ENCODE measurements around the gene HRH1. TPM values are rescaled to one million over a fixed set of nuclear protein-coding genes. Genes with fewer than 3 reads are reported as not detected.

The HRH1 gene
- total and polyA plus RNA-seq, 7 experiments from 2014 or later = 0.17 to 1.1 TPM; not detected in 5

GRCh38 chr3:11287404-11287803 is 133.1 kb downstream of the HRH1 start:
- ATAC-seq = no peak
- H3K9me3 ChIP-seq (ENCODE audit: control insufficient read depth in 2 of 3, low read length in 3 of 3) = no peaks in the 10 kb centered on the region
- H3K9me3 Mint-ChIP-seq = peaks cover 0 to 1% (median 0%) of the 10 kb centered on the region in 11 donors
- POLR2A ChIA-PET = no interaction called here
- no peak overlapping the region for H3K4me3 ChIP-seq (ENCODE audit: low read length)
- intact Hi-C loops (cut with micrococcal nuclease) = loop anchor here in 1 of 2 donors (5.0 kb wide), 1 partner anchor 50 kb away; no protein-coding TSS in a partner anchor
- no peak overlapping the region for H3K27ac ChIP-seq (ENCODE audit: low read depth, low read length)
- peak overlapping the region in 5 of 9 donors; percentile 28 to 95 (median 77) for H3K27ac Mint-ChIP-seq
- H3K4me1 ChIP-seq (ENCODE audit: control insufficient read depth in 2 of 2, insufficient read depth in 2 of 2, low read length in 2 of 2) = peaks cover 19 to 39% of the 10 kb centered on the region in 2 donors
- H3K4me1 Mint-ChIP-seq = peaks cover 38 to 62% (median 55%) of the 10 kb centered on the region in 7 donors
- H3K4me3 Mint-ChIP-seq = no peak overlapping the region
- peaks cover 0 to 12% (median 0%) of the 10 kb centered on the region in 3 experiments for H3K36me3 ChIP-seq (ENCODE audit: control insufficient read depth in 2 of 3, insufficient read depth in 3 of 3, low read length in 3 of 3)
- CTCF ChIA-PET = no interaction called here
- no peaks in the 10 kb centered on the region for H3K27me3 Mint-ChIP-seq
- H3K27me3 ChIP-seq (ENCODE audit: control insufficient read depth in 2 of 2, insufficient read depth in 2 of 2, low read length in 2 of 2) = no peaks in the 10 kb centered on the region
- H3K36me3 Mint-ChIP-seq = peaks cover 4 to 40% (median 14%) of the 10 kb centered on the region in 5 donors
- no peak for DNase-seq

DNA sequence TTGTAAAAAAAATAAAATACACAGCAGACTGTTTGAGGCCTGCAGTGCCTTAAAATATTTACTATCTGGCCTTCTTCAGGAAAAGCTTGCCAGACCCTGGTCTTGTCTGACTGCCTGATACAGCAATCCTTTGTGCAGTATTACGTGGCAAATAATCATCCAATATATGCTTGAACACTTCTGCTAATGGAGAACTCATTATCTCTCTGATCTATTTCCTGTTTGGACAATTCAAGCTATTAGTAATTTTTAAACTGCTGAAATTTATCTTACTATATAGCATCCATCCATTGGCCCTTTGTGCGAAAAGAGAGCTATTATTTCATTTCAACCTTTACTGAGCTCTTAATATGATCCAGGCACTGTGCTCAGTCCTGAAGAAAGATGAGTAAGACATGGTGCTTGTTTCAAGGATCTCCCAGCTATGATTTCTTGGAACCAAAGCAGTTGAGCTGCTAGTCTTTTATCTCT is 133.8 kb downstream of the HRH1 start:
- ChIA-PET CTCF (no interaction called here), POLR2A (interaction anchor here (0.6 to 2.5 kb wide), 3 partner anchors 10 to 370 kb away, joined by 3 to 10 read pairs (median 5); partner anchors contain the start of gene ATG7)
- H3K27me3 ChIP-seq (ENCODE audit: control insufficient read depth in 2 of 2, insufficient read depth in 2 of 2, low read length in 2 of 2) = no peaks in the 10 kb centered on the region
- no peak overlapping the region for H3K27ac ChIP-seq (ENCODE audit: low read depth, low read length)
- DNase-seq = no peak
- Mint-ChIP-seq H3K27ac (peak overlapping the region in 5 of 9 donors; percentile 5 to 95 (median 77)), H3K4me1 (peaks cover 42 to 63% (median 58%) of the 10 kb centered on the region in 7 donors), H3K36me3 (peaks cover 4 to 36% (median 15%) of the 10 kb centered on the region in 5 donors), H3K9me3 (peaks cover 0 to 1% (median 0%) of the 10 kb centered on the region in 11 donors), H3K4me3 (no peak overlapping the region), H3K27me3 (no peaks in the 10 kb centered on the region)
- no peak for ATAC-seq
- no peak overlapping the region for H3K4me3 ChIP-seq (ENCODE audit: low read length)
- H3K36me3 ChIP-seq (ENCODE audit: control insufficient read depth in 2 of 3, insufficient read depth in 3 of 3, low read length in 3 of 3) = peaks cover 0 to 6% (median 0%) of the 10 kb centered on the region in 3 experiments
- H3K4me1 ChIP-seq (ENCODE audit: control insufficient read depth in 2 of 2, insufficient read depth in 2 of 2, low read length in 2 of 2) = peaks cover 19 to 39% of the 10 kb centered on the region in 2 donors
- intact Hi-C loops (cut with micrococcal nuclease) = loop anchor here in 1 of 2 donors (5.0 kb wide), 1 partner anchor 51 kb away; no protein-coding TSS in a partner anchor
- H3K9me3 ChIP-seq (ENCODE audit: control insufficient read depth in 2 of 3, low read length in 3 of 3) = no peaks in the 10 kb centered on the region

- H3K4me1 ChIP-seq (ENCODE audit: control insufficient read depth in 2 of 2, insufficient read depth in 2 of 2, low read length in 2 of 2) = peaks cover 19 to 39% of the 10 kb centered on the region in 2 donors
- intact Hi-C loops (cut with micrococcal nuclease) = loop anchor here in 1 of 2 donors (5.0 kb wide), 1 partner anchor 52 kb away; no protein-coding TSS in a partner anchor
- peak overlapping the region in 2 of 10 donors; percentile 16 to 32 for H3K4me3 Mint-ChIP-seq
Observed at GRCh38 chr3:11288786-11289637, 134.7 kb downstream of the HRH1 start.

GRCh38 chr3:11289864-11290263 is 135.6 kb downstream of the HRH1 start:
- no peaks in the 10 kb centered on the region for H3K27me3 ChIP-seq (ENCODE audit: control insufficient read depth in 2 of 2, insufficient read depth in 2 of 2, low read length in 2 of 2)
- intact Hi-C loops (cut with micrococcal nuclease) = loop anchor here (2.0 to 5.0 kb wide), 3 partner anchors 17 to 53 kb away; no protein-coding TSS in a partner anchor
- no peaks in the 10 kb centered on the region for H3K9me3 ChIP-seq (ENCODE audit: control insufficient read depth in 2 of 3, low read length in 3 of 3)
- Mint-ChIP-seq H3K27me3 (no peaks in the 10 kb centered on the region), H3K36me3 (peaks cover 0 to 27% (median 15%) of the 10 kb centered on the region in 5 donors), H3K27ac (peak overlapping the region; percentile 36 to 95 (median 89)), H3K9me3 (no peaks in the 10 kb centered on the region), H3K4me1 (peaks cover 42 to 63% (median 55%) of the 10 kb centered on the region in 7 donors), H3K4me3 (peak overlapping the region in 1 of 10 donors; percentile 34)
- ATAC-seq = no peak
- H3K4me3 ChIP-seq (ENCODE audit: low read length) = no peak overlapping the region
- ChIA-PET POLR2A (interaction anchor here (2.5 to 3.0 kb wide), 2 partner anchors 12 to 17 kb away, joined by 5 to 21 read pairs; partner anchors contain the start of gene ATG7), CTCF (interaction anchor here (0.7 to 2.7 kb wide), 2 partner anchors 28 to 54 kb away, joined by 3 to 11 read pairs; no protein-coding TSS in a partner anchor)
- no peaks in the 10 kb centered on the region for H3K36me3 ChIP-seq (ENCODE audit: control insufficient read depth in 2 of 3, insufficient read depth in 3 of 3, low read length in 3 of 3)
- H3K4me1 ChIP-seq (ENCODE audit: control insufficient read depth in 2 of 2, insufficient read depth in 2 of 2, low read length in 2 of 2) = peaks cover 19 to 39% of the 10 kb centered on the region in 2 donors
- no peak for DNase-seq
- H3K27ac ChIP-seq (ENCODE audit: low read depth, low read length) = peak overlapping the region; percentile 1

More at GRCh38 chr3:11288786-11289637, 134.7 kb downstream of the HRH1 start:
- ATAC-seq (peak; percentile 77), DNase-seq (no peak)
- CTCF ChIA-PET = interaction anchor here (2.7 kb wide), 1 partner anchor 53 kb away, joined by 11 read pairs; no protein-coding TSS in a partner anchor
- Mint-ChIP-seq H3K27ac (peak overlapping the region; percentile 75 to 95 (median 82)), H3K27me3 (no peaks in the 10 kb centered on the region), H3K36me3 (peaks cover 2 to 29% (median 15%) of the 10 kb centered on the region in 5 donors), H3K9me3 (peaks cover 0 to 1% (median 0%) of the 10 kb centered on the region in 11 donors), H3K4me1 (peaks cover 42 to 63% (median 55%) of the 10 kb centered on the region in 7 donors)
- no peak overlapping the region for H3K4me3 ChIP-seq (ENCODE audit: low read length)
- POLR2A ChIA-PET = interaction anchor here (0.6 to 2.5 kb wide), 3 partner anchors 11 to 369 kb away, joined by 3 to 10 read pairs (median 5); partner anchors contain the start of gene ATG7
- peak overlapping the region; percentile 25 for H3K27ac ChIP-seq (ENCODE audit: low read depth, low read length)
- no peaks in the 10 kb centered on the region for H3K27me3 ChIP-seq (ENCODE audit: control insufficient read depth in 2 of 2, insufficient read depth in 2 of 2, low read length in 2 of 2)
- H3K9me3 ChIP-seq (ENCODE audit: control insufficient read depth in 2 of 3, low read length in 3 of 3) = no peaks in the 10 kb centered on the region
- no peaks in the 10 kb centered on the region for H3K36me3 ChIP-seq (ENCODE audit: control insufficient read depth in 2 of 3, insufficient read depth in 3 of 3, low read length in 3 of 3)

- Histone ChIP-seq H3K27me3 (ENCODE audit: control insufficient read depth in 2 of 2, insufficient read depth in 2 of 2, low read length in 2 of 2) (no peaks in the 10 kb centered on the region), H3K4me1 (ENCODE audit: control insufficient read depth in 2 of 2, insufficient read depth in 2 of 2, low read length in 2 of 2) (peaks cover 19 to 39% of the 10 kb centered on the region in 2 donors), H3K4me3 (ENCODE audit: low read length) (peak overlapping the region; percentile 12), H3K36me3 (ENCODE audit: control insufficient read depth in 2 of 3, insufficient read depth in 3 of 3, low read length in 3 of 3) (no peaks in the 10 kb centered on the region), H3K9me3 (ENCODE audit: control insufficient read depth in 2 of 3, low read length in 3 of 3) (no peaks in the 10 kb centered on the region), H3K27ac (ENCODE audit: low read depth, low read length) (peak overlapping the region; percentile 72)
- peak in 7 of 9 donors; percentile 32 to 65 (median 56) for DNase-seq
- POLR2A ChIA-PET = interaction anchor here (0.6 to 3.0 kb wide), 3 partner anchors 12 to 1373 kb away, joined by 3 to 21 read pairs (median 3); partner anchors contain the start of genes ATG7 and RAF1
- intact Hi-C loops (cut with micrococcal nuclease) = loop anchor here (1.0 to 2.0 kb wide), 4 partner anchors 16 to 333 kb away; partner anchors contain the start of gene ATG7 (in 2 of the 2)
- Mint-ChIP-seq H3K27me3 (no peaks in the 10 kb centered on the region), H3K4me3 (peak overlapping the region; percentile 49 to 80 (median 63)), H3K27ac (peak overlapping the region; percentile 77 to 99 (median 92)), H3K36me3 (peaks cover 0 to 29% (median 9%) of the 10 kb centered on the region in 5 donors), H3K9me3 (no peaks in the 10 kb centered on the region), H3K4me1 (peaks cover 42 to 64% (median 59%) of the 10 kb centered on the region in 7 donors)
- peak; percentile 85 for ATAC-seq
- CTCF ChIA-PET = interaction anchor here (0.6 to 2.7 kb wide), 5 partner anchors 19 to 333 kb away, joined by 3 to 11 read pairs (median 4); partner anchors contain the start of gene ATG7
Observed at GRCh38 chr3:11290743-11291680, 136.7 kb downstream of the HRH1 start.
